Fibroblast of villous mesenchyme (primary cell): ENCODE data around the gene OR56A3. TPM values are rescaled to one million over a fixed set of nuclear protein-coding genes. Genes with fewer than 3 reads are reported as not detected.

ENCODE experiments used
- DNase-seq: peaks from one replicate; pipeline ENCODE4 v3.0.0-alpha.2; 2010; ENCODE audit warnings: low read depth
- H3K4me3 ChIP-seq: 2 replicates; pipeline ENCODE4 v1.5.1; 2011; ENCODE audit warnings: low read depth, mild to moderate bottlenecking, low read length
- CTCF ChIP-seq: IDR thresholded peaks from 2 replicates; pipeline ENCODE4 v1.5.1; 2012; ENCODE audit warnings: low read depth, mild to moderate bottlenecking, low read length; ENCODE audit not compliant: insufficient read depth
- total RNA-seq: library from RNA; depleted of rRNA; stranded (reverse); fragments of >200 nt; gene quantifications from 2 replicates; pipeline ENCODE4 v1.2.3, GENCODE V29; 2012

OR56A3 gene
- total RNA-seq, 1 donor, result not detected

GRCh38 chr11:5967708-5968107, 25.7 kb downstream of the OR56A3 start:
- no peak overlapping the region for H3K4me3 ChIP-seq
- no peak for DNase-seq
- no peak for TF ChIP-seq CTCF

GRCh38 chr11:5968394-5968793, 26.3 kb downstream of the OR56A3 start, which contains the start of gene OR56A5:
Gene OR56A5 (minus strand): TSS chr11:5968494. CDS start chr11:5968494, 0 bp downstream.
- DNase-seq, result no peak
- no peak within 1 kb of the TSS for H3K4me3 ChIP-seq
- TF ChIP-seq CTCF, result no peak

GRCh38 chr11:5973530-5973929, 31.5 kb downstream of the OR56A3 start:
- DNase-seq, result no peak
- H3K4me3 ChIP-seq, result no peak overlapping the region
- no peak for TF ChIP-seq CTCF

- H3K4me3 ChIP-seq, result no peak overlapping the region
- no peak for DNase-seq
- TF ChIP-seq CTCF, result no peak
These were observed 41.4 kb downstream of the OR56A3 start for GRCh38 chr11:5983443-5983842.

- no peak within 1 kb of the TSS for H3K4me3 ChIP-seq
- DNase-seq, result no peak
- TF ChIP-seq CTCF, result no peak
These were observed 44.8 kb downstream of the OR56A3 start, which contains the start of gene OR52L1 for GRCh38 chr11:5986885-5987284. Gene OR52L1 (minus strand): TSS chr11:5986985. CDS start chr11:5986930, 55 bp downstream.

GRCh38 chr11:5989203-5989602, 47.2 kb downstream of the OR56A3 start:
- no peak for TF ChIP-seq CTCF

GRCh38 chr11:5992150-5992549, 50.1 kb downstream of the OR56A3 start:
- no peak for TF ChIP-seq CTCF
- DNase-seq, result no peak
- H3K4me3 ChIP-seq, result no peak overlapping the region

More at GRCh38 chr11:5989203-5989602, 47.2 kb downstream of the OR56A3 start:
- no peak overlapping the region for H3K4me3 ChIP-seq
- DNase-seq, result no peak
